Ascending aorta (tissue), 2 donors: Measurements from ENCODE around the gene FAM53B. TPM values are rescaled to one million over a fixed set of nuclear protein-coding genes. Genes with fewer than 3 reads are reported as not detected.

Experiments
- DNase-seq, 2 donors: peaks; one replicate each; pipeline ENCODE4 v3.0.0-alpha.2; 2019; ENCODE audit warnings: low spot score in 2 of 2
- H3K27ac ChIP-seq, 2 donors: fragments of 200-600 bp; sonication (generic); one replicate each; pipeline ENCODE4 v1.5.1; 2016 to 2017; ENCODE audit warnings: mild to moderate bottlenecking in 1 of 2
- H3K27me3 ChIP-seq: fragments of 200-600 bp; sonication (generic); one replicate; pipeline ENCODE4 v1.5.1; 2017
- H3K36me3 ChIP-seq, 2 donors: fragments of 200-600 bp; sonication (generic); one replicate each; pipeline ENCODE4 v1.5.1; 2016
- H3K4me1 ChIP-seq, 2 donors: fragments of 200-600 bp; sonication (generic); one replicate each; pipeline ENCODE4 v1.5.1; 2016 to 2017; ENCODE audit warnings: mild to moderate bottlenecking in 1 of 2
- H3K4me3 ChIP-seq, 2 donors: fragments of 200-600 bp; sonication (generic); one replicate each; pipeline ENCODE4 v1.5.1; 2016 to 2017; ENCODE audit warnings: mild to moderate bottlenecking in 1 of 2
- H3K9me3 ChIP-seq, 2 donors: fragments of 200-600 bp; sonication (generic); one replicate each; pipeline ENCODE4 v1.5.1; 2016
- CTCF ChIP-seq, 3 experiments: fragments of 200-600 bp in 2 of 3; fragments of 450-650 bp in 1 of 3; sonication (generic) in 2 of 3; IDR thresholded peaks; one replicate each; pipeline ENCODE4 v1.5.1; 2016 to 2019; ENCODE audit warnings: antibody characterized with exemption in 3 of 3, mild to moderate bottlenecking in 1 of 3, moderate library complexity in 1 of 3
- intact Hi-C: fragments of 100-400 bp; cut with DNase I; formaldehyde crosslinking; loops from one replicate; pipeline ENCODE4 v1.15.1; 2023
- total RNA-seq: library from RNA; depleted of rRNA; stranded (reverse); fragments of >200 nt; gene quantifications from one replicate; pipeline ENCODE4 v1.1.0, GENCODE V29; 2016

FAM53B gene
- total RNA-seq, 1 donor from 2014 or later: 52.5 TPM

GRCh38 chr10:124689911-124690498, 54.2 kb downstream of the FAM53B start:
- peaks cover 3 to 14% of the 10 kb centered on the region in 2 donors for H3K36me3 ChIP-seq
- TF ChIP-seq CTCF (IDR thresholded peaks at IDR 0.05): no peak
- H3K4me3 ChIP-seq: no peak overlapping the region
- no peak overlapping the region for H3K27ac ChIP-seq
- no peaks in the 10 kb centered on the region for H3K27me3 ChIP-seq
- peaks cover 0 to 9% of the 10 kb centered on the region in 2 donors for H3K4me1 ChIP-seq
- intact Hi-C loops: no loop called here
- no peaks in the 10 kb centered on the region for H3K9me3 ChIP-seq
- DNase-seq: no peak

- Histone ChIP-seq H3K27me3 (no peaks in the 10 kb centered on the region), H3K27ac (peak overlapping the region in 1 of 2 donors; percentile 15), H3K36me3 (peaks cover 0 to 7% of the 10 kb centered on the region in 2 donors), H3K9me3 (no peaks in the 10 kb centered on the region), H3K4me3 (no peak overlapping the region), H3K4me1 (peaks cover 0 to 9% of the 10 kb centered on the region in 2 donors)
- DNase-seq: no peak
- intact Hi-C loops: no loop called here
- TF ChIP-seq CTCF (IDR thresholded peaks at IDR 0.05): no peak
Observed at GRCh38 chr10:124688889-124689670, 55.1 kb downstream of the FAM53B start.

- no peak for TF ChIP-seq CTCF (IDR thresholded peaks at IDR 0.05)
- no peaks in the 10 kb centered on the region for H3K27me3 ChIP-seq
- intact Hi-C loops: no loop called here
- H3K4me3 ChIP-seq: no peak overlapping the region
- peak overlapping the region in 1 of 2 donors; percentile 15 for H3K27ac ChIP-seq
- H3K36me3 ChIP-seq: no peaks in the 10 kb centered on the region
- peaks cover 0 to 9% of the 10 kb centered on the region in 2 donors for H3K4me1 ChIP-seq
- no peaks in the 10 kb centered on the region for H3K9me3 ChIP-seq
- DNase-seq: no peak
Observed at GRCh38 chr10:124688386-124688785, 55.8 kb downstream of the FAM53B start.

- H3K4me3 ChIP-seq: no peak overlapping the region
- peaks cover 2 to 4% of the 10 kb centered on the region in 2 donors for H3K36me3 ChIP-seq
- TF ChIP-seq CTCF (IDR thresholded peaks at IDR 0.05): no peak
- H3K4me1 ChIP-seq: peaks cover 0 to 9% of the 10 kb centered on the region in 2 donors
- DNase-seq: no peak
- intact Hi-C loops: no loop called here
- no peaks in the 10 kb centered on the region for H3K9me3 ChIP-seq
- peak overlapping the region; percentile 48 to 63 for H3K27ac ChIP-seq
- H3K27me3 ChIP-seq: no peaks in the 10 kb centered on the region
Observed at GRCh38 chr10:124686707-124687376, 57.3 kb downstream of the FAM53B start.

GRCh38 chr10:124685261-124685660, 58.9 kb downstream of the FAM53B start:
- Histone ChIP-seq H3K27ac (peak overlapping the region in 1 of 2 donors; percentile 63), H3K4me1 (peaks cover 0 to 9% of the 10 kb centered on the region in 2 donors), H3K9me3 (no peaks in the 10 kb centered on the region), H3K4me3 (no peak overlapping the region), H3K36me3 (peaks cover 11 to 17% of the 10 kb centered on the region in 2 donors), H3K27me3 (no peaks in the 10 kb centered on the region)
- intact Hi-C loops: no loop called here
- TF ChIP-seq CTCF (IDR thresholded peaks at IDR 0.05): no peak
- DNase-seq: peak in 1 of 2 donors; percentile 72
